Germinal center (tissue), 1 donor: ENCODE results near the gene PACRG.

ENCODE experiments used
- DNase-seq: peaks from one replicate; pipeline ENCODE4 v3.0.0; 2012; ENCODE audit warnings: mixed read lengths, low spot score

The PACRG gene

DNA sequence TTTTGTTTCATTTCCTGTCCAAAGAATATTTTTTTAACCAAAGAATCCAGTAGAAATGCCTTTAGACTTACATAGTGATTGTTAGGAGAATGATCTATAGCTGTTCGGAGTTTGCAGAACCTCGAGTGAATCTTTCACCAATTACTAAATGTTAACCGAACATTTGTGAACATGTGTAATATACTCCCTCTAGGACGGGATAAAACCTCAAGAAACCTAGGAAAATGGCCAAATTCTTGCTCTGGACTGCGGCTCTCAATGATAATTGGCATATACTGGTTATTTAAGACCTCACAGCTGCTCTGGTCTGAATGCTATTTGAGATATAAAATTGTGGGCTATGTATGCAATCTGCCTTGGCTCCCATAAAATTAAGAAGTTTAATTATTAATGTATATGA is 137.1 kb downstream of the PACRG start:
- DNase-seq = no peak

- no peak for DNase-seq
Observed at GRCh38 chr6:162866656-162867055, 138.9 kb downstream of the PACRG start.

- DNase-seq = no peak
Observed at GRCh38 chr6:162868397-162868796, 140.6 kb downstream of the PACRG start.

DNA sequence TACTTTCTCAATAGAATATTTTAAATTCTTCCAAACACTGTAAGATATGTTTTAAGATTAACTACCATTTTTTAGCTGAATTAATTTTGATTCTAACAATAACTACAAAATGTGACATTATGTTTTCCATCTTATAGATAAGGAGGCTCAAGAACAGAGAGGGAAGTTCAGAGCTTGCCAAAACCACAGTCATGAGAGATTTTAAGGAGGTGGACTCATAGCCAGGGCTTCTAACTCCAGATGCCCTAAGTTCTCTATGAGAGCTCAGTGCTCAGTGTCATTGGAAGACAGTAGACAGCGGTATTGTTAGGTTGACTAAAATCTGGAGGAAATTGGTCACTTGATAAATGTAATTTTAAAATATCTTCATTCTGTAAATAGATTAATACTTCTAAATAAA is 144.2 kb downstream of the PACRG start:
- DNase-seq = no peak

GRCh38 chr6:162873537-162873936 is 145.8 kb downstream of the PACRG start:
- DNase-seq = no peak

GRCh38 chr6:162875070-162875469 is 147.3 kb downstream of the PACRG start:
- no peak for DNase-seq

DNA sequence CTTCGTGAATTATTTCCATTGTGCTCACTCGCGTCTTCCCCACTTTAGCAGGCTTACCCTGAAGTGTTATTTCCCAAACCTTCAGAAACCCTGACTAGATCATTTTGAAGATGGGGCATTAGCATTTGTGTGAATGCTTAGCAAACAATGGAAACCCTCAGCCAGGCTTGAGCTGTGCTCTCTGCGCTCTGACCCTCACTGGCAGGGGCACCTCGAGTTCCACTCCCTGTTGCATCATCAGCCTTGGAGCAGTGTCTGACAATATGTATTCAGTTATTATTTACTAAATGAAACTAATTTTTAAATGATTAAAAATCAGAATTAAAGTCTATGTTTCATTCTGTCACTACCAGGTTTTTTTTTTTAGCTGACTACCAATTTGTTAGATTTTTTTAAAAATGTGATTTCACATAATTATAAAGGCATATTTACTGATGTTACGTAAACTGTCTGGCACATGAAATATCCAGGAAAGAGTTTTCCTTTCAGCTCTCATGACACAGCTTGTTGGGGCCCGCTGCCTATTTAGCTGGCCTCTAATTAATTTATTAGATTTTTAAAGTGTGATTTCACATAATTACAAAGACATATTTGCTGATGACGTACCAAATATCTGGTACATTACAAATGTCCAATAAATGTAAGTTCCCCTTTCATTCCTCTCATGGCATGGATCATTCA is 155.2 kb downstream of the PACRG start:
- DNase-seq = no peak

- DNase-seq = no peak
Observed at GRCh38 chr6:162887981-162888689, 160.4 kb downstream of the PACRG start.

DNA sequence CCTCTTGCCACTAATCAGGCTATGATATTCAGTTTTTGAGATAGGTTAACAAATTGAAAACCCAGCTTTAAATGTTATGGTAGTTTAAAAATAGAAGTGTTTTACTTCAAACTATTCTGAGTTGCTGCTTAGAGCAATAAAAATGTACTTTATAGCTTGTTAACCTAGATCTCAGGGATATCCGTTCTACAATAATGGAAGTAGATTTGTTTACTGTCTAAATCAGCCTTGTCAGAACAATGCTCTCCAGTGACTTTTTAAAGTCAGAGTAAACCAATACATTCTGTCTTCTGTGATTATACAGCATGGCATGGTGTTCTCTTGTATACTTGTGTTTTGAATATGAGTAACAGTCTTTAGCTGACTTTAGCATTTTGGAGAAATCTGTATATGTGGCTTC is 161.5 kb downstream of the PACRG start:
- DNase-seq = no peak

- DNase-seq = no peak
Observed at GRCh38 chr6:162898011-162898410, 170.2 kb downstream of the PACRG start.

DNA sequence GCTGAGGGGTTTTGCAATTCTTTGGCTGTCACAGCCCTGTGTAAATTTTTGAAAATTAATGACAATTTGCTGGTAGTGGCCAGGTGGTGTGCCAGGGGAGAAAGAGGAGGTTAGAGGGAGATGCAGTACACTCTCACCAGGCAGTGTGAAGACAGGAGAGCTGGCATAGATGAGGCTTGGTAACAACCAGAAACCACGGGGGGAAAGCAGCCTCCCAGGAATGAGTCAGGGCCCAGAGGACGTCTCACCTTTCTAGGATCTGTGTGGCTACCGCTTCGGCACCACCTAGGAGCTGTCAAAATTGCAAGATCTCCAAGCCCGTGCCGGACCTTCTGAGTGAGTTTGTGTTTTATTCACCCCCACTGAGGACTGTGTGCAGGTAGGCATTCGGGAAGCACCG is 171.4 kb downstream of the PACRG start:
- no peak for DNase-seq

- DNase-seq = no peak
Observed at GRCh38 chr6:162900503-162900902, 172.7 kb downstream of the PACRG start.

DNA sequence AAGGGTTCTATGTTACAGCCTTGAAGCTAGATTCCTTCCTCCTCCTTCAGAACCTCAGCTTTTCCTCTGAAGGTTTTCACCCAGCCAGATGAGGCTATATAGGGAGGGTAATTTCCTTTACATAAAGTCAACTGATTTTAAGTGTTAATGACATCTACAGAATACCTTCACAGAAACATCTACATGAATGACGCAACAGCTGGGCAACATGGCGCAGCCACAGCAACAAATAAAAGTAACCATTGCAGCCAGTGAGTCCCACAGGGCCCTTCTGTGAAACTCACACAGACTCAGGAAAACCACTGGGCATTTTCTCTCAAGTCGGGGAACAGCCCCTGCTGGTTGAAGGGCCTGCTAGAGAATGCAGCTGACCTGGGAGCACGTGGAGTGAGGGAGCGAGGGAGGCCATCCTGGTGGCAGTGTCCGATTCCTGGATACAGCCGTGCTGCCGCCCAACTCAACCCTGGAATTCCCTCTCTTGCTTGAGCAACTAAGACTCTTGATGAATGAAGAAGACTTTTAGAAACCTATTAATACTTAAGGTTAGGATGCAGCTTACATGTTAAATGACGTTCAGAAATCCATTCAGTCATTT is 176.4 kb downstream of the PACRG start:
- DNase-seq = no peak

- no peak for DNase-seq
Observed at GRCh38 chr6:162906479-162906878, 178.7 kb downstream of the PACRG start.

DNA sequence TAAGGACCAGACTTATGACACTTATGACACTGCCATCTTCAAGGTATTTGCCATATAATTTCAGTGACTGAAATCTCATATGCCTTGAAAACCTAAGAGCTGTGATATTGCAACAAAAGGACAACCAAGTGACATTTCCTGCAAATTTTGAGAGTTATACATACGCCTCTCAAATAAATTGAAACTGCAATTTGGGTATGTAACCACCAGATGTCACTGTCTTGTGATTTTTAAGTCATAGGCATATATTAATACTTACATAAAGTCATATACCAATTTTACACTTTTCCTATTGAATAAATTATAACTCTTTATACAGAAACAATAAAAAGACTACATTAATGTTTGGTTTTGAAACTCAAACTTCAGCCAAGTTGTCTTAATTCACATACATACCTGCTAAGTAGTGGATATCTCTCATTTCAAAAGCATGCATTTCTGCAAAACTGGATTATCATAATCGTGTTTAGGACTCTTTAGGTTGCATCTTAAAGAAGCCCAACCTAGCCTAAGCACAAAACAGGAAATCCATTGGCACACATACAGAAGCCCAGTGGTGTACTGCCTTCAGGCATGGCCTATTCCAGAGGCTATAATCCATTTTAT is 180.2 kb downstream of the PACRG start:
- no peak for DNase-seq

DNA sequence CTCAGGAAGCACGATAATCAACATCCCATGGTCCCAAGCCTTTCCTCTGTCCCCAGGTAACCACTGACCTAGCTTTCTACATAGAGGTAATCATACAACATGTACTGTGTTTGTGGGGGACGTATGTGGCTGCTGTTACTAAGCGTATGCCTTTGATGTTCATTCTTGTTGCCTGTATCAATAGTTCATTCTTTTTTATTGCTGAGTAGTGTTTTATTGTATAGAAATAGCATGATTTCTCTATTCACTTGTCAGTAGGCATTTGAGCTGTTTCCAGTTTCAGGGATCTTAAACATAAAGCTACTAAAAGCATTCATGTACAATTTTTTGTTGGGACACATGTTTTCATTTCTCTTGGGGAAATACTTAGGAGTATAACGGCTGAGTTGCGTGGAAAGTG is 185.4 kb downstream of the PACRG start:
- no peak for DNase-seq

GRCh38 chr6:162917506-162917905 is 189.7 kb downstream of the PACRG start:
- no peak for DNase-seq

DNA sequence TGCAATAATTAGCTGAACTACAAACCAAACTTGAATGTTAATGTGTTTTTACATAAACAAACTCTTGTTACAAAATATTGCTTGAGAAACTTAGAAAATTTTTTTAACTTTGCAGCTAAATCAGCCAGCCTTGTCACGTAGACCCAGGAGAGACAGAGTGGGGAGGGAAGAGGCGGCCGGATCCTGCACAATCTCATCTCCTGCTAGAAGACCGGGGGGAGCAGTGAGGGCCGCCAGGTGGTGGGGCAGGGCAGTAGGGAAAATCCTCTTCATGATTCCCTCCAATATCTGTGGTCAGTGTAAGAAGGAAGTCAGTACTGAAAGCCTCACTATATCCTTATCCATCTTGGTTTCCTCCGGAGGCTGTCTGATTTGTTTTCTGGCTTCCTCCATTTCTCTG is 193.3 kb downstream of the PACRG start:
- DNase-seq = no peak

GRCh38 chr6:162921510-162922040 is 193.8 kb downstream of the PACRG start:
- DNase-seq = no peak

DNA sequence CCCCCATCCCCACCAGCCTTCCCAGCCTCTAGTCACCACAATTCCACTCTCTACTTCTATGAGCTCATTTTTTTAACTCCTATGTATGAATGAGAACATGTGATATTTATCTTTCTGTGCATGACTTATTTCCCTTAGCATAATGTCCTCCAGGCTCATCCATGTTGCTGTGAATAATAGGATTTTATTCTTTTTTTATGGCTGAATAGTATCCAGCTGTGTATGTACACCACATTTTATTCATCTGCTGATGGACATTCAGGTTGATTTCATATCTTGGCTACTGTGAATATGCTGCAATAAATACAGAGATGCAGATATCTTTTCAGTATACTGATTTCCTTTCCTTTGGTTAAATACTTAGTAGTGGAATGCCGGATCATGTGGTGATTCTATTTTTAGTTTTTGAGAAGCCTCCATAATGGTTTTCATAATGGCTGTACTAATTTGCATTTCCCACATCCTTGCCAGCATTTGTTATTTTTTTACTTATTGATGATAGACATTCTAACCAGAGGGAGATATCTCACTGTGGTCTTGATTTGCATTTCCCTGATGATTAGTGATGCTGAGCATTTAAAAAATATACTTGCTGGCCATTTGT is 194.9 kb downstream of the PACRG start:
- DNase-seq = no peak

- DNase-seq = no peak
Observed at GRCh38 chr6:162934844-162935243, 207.1 kb downstream of the PACRG start.

DNA sequence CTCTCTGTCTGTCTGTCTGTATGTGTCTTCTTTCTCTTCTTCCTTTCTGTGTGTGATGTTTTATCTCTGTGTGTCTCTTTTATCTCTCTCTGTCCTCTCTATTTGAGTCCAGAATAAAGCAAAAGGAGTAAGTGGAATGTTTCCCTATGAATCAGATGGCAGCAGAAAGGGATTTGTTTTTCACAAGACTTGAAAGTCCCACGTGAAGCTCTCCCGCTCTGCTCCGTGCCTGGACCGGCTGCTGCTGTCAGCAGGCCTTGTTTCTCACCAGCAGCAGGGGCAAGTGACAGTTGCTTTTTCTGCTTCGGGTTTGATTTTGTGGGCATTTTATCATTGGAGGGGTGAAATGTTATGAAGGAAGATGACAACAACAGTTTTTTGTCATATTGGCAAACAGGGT is 212.7 kb downstream of the PACRG start:
- no peak for DNase-seq
